ENCODE results near the gene UBL4B. TPM values are rescaled to one million over a fixed set of nuclear protein-coding genes. Genes with fewer than 3 reads are reported as not detected.
A peak's percentile ranks its signal among the peaks of the same experiment; 100 is the strongest.

Gene UBL4B
- total and polyA plus RNA-seq, 2 donors (not counting 3 experiments of a cell fraction or from before 2014, with no cell fraction given) = not detected

- Histone ChIP-seq H3K36me3 (ENCODE audit: control insufficient read depth in 2 of 2, extremely low read depth in 1 of 2, insufficient read depth in 2 of 2, low read length in 2 of 2) (no peaks in the 10 kb centered on the region), H4K20me1 (replicated peaks; ENCODE audit: control insufficient read depth, extremely low read depth, insufficient read depth, low read length) (no peaks in the 10 kb centered on the region), H3K4me2 (ENCODE audit: insufficient read depth, low read length) (peak within 1 kb of the TSS; percentile 53), H3K9me1 (replicated peaks; ENCODE audit: control insufficient read depth, extremely low read depth, insufficient read depth, low read length) (no peaks in the 10 kb centered on the region), H2AFZ (ENCODE audit: low read depth, low read length) (peak within 1 kb of the TSS; percentile 60), H3K79me2 (ENCODE audit: control insufficient read depth, insufficient read depth, low read length) (no peaks in the 10 kb centered on the region), H3K27ac (ENCODE audit: insufficient read depth, low read depth, low read length) (no peak within 1 kb of the TSS), H3K27me3 (ENCODE audit: control insufficient read depth in 2 of 2, insufficient read depth in 2 of 2, low read length in 2 of 2) (peaks cover 27 to 30% of the 10 kb centered on the region in 2 experiments), H3K9ac (replicated peaks; ENCODE audit: extremely low read depth, insufficient read depth, low read length) (no peak within 1 kb of the TSS), H3K4me3 (replicated peaks in 1 of 3; ENCODE audit: insufficient read depth in 1 of 3, low read depth in 1 of 3, low read length in 3 of 3) (no peak within 1 kb of the TSS), H3K4me1 (ENCODE audit: control insufficient read depth, extremely low read depth, insufficient read depth, low read length) (no peaks in the 10 kb centered on the region), H3K9me3 (replicated peaks; ENCODE audit: control insufficient read depth, insufficient read depth, low read length) (no peaks in the 10 kb centered on the region)
- no TSS peak for BruUV-seq (replicated peaks)
- ChIA-PET POLR2A (no interaction called here), CTCF (interaction anchor here (0.8 kb wide), 1 partner anchor 345 kb away, joined by 3 read pairs; no protein-coding TSS in a partner anchor)
- intact Hi-C loops (cut with micrococcal nuclease) (no loop called here), dilution Hi-C loops (cut with MboI; ENCODE audit: extremely low pct_ligation_motif_present, low sequenced_read_pairs) (no loop called here)
- peak; percentile 40 for TF ChIP-seq FOS (IDR thresholded peaks at IDR 0.05; ENCODE audit: borderline replicate concordance, insufficient read depth, low read length)
- TF ChIP-seq, protein P1, sequence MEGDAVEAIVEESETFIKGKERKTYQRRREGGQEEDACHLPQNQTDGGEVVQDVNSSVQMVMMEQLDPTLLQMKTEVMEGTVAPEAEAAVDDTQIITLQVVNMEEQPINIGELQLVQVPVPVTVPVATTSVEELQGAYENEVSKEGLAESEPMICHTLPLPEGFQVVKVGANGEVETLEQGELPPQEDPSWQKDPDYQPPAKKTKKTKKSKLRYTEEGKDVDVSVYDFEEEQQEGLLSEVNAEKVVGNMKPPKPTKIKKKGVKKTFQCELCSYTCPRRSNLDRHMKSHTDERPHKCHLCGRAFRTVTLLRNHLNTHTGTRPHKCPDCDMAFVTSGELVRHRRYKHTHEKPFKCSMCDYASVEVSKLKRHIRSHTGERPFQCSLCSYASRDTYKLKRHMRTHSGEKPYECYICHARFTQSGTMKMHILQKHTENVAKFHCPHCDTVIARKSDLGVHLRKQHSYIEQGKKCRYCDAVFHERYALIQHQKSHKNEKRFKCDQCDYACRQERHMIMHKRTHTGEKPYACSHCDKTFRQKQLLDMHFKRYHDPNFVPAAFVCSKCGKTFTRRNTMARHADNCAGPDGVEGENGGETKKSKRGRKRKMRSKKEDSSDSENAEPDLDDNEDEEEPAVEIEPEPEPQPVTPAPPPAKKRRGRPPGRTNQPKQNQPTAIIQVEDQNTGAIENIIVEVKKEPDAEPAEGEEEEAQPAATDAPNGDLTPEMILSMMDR (IDR thresholded peaks at IDR 0.05; ENCODE audit: extremely low read depth in 1 of 2, insufficient read depth in 1 of 2, low read depth in 1 of 2, low read length in 2 of 2) = no peak
- TF ChIP-seq POLR2AphosphoS5 (IDR thresholded peaks at IDR 0.05; ENCODE audit: insufficient read depth, low read depth, low read length) = no peak
- TF ChIP-seq MAX (IDR thresholded peaks at IDR 0.05; ENCODE audit: insufficient read depth, insufficient read length) = no peak
- no peak for TF ChIP-seq JUN (IDR thresholded peaks at IDR 0.05; ENCODE audit: borderline replicate concordance, insufficient read depth, insufficient read length, low read depth)
- no peak for TF ChIP-seq MYC (IDR thresholded peaks at IDR 0.05; ENCODE audit: low read depth, low read length)
- TF ChIP-seq GATA2 (IDR thresholded peaks at IDR 0.05; ENCODE audit: insufficient read depth, insufficient read length, low read depth, low read length) = no peak
- TF ChIP-seq POLR2A (IDR thresholded peaks at IDR 0.05; ENCODE audit: low read depth, low read length) = no peak
- TF ChIP-seq EZH2 (IDR thresholded peaks at IDR 0.05; ENCODE audit: borderline replicate concordance, low read depth, low read length, severe bottlenecking) = peak; percentile 65
- peak; percentile 15 for DNase-seq (ENCODE audit: low read depth, low spot score)
- FAIRE-seq = peak; percentile 40
Observed at GRCh38 chr1:110150330-110151174, 38.3 kb downstream of the UBL4B start, which contains the start of gene SLC6A17. TSS of gene SLC6A17 (plus strand) at chr1:110150494. CDS start at chr1:110166930, 16,436 bp downstream.

Measured in endothelial cell of umbilical vein (primary cell).